HepG2 (cell line): ENCODE data around the gene HELZ. TPM values are rescaled to one million over a fixed set of nuclear protein-coding genes. Genes with fewer than 3 reads are reported as not detected.

Source experiments
- ERF ChIP-seq: IDR thresholded peaks from 2 replicates; pipeline ENCODE4 v1.6.1; 2018; ENCODE audit warnings: missing biosample characterization, missing genetic modification reagents
- GRHL1 ChIP-seq: sonication (generic); formaldehyde crosslinking; conservative IDR thresholded peaks from 2 replicates; pipeline ENCODE4 v1.8.0; 2022; ENCODE audit warnings: missing genetic modification reagents
- HBP1 ChIP-seq: IDR thresholded peaks from 2 replicates; pipeline ENCODE4 v1.6.1; 2016; ENCODE audit warnings: low read depth, control low read depth
- HDAC1 ChIP-seq: sonication (generic); formaldehyde crosslinking; IDR thresholded peaks from 2 replicates; pipeline ENCODE4 v1.5.1; 2020; ENCODE audit warnings: mild to moderate bottlenecking, missing genetic modification reagents
- MYNN ChIP-seq: sonication (generic); formaldehyde crosslinking; IDR thresholded peaks from 2 replicates; pipeline ENCODE4 v1.4.0; 2020; ENCODE audit warnings: mild to moderate bottlenecking, low read depth, missing genetic modification reagents
- NRL ChIP-seq: sonication (generic); formaldehyde crosslinking; IDR thresholded peaks from 2 replicates; pipeline ENCODE4 v1.5.0; 2020; ENCODE audit warnings: missing genetic modification reagents, mild to moderate bottlenecking, moderate library complexity, borderline replicate concordance
- PAX8 ChIP-seq: sonication (generic); formaldehyde crosslinking; IDR thresholded peaks from 2 replicates; pipeline ENCODE4 v1.8.0; 2022; ENCODE audit warnings: mild to moderate bottlenecking, missing genetic modification reagents, borderline replicate concordance
- PHF5A ChIP-seq: IDR thresholded peaks from one replicate; pipeline ENCODE4 v1.6.1; 2018; ENCODE audit warnings: low read depth, missing genetic modification reagents; ENCODE audit not compliant: unreplicated experiment
- REL ChIP-seq: sonication (generic); formaldehyde crosslinking; conservative IDR thresholded peaks from 2 replicates; pipeline ENCODE4 v1.8.0; 2022; ENCODE audit warnings: mild to moderate bottlenecking, missing genetic modification reagents, moderate library complexity
- RFX5 ChIP-seq: IDR thresholded peaks from 2 replicates; pipeline ENCODE4 v1.6.1; 2011; ENCODE audit warnings: low read depth, low read length, improper control_type of control experiment
- TAF1 ChIP-seq: sonication (generic); formaldehyde crosslinking; IDR thresholded peaks from 2 replicates; pipeline ENCODE4 v1.4.0; 2020; ENCODE audit warnings: missing genetic modification reagents
- TFDP1 ChIP-seq: IDR thresholded peaks from 2 replicates; pipeline ENCODE4 v1.6.1; 2016; ENCODE audit warnings: missing compliant biosample characterization, missing genetic modification reagents, borderline replicate concordance
- YEATS4 ChIP-seq: sonication (generic); formaldehyde crosslinking; IDR thresholded peaks from 2 replicates; pipeline ENCODE4 v1.4.0; 2020; ENCODE audit warnings: missing genetic modification reagents, borderline replicate concordance
- ZBTB43 ChIP-seq: sonication (generic); formaldehyde crosslinking; conservative IDR thresholded peaks from 2 replicates; pipeline ENCODE4 v1.4.0; 2020; ENCODE audit warnings: missing genetic modification reagents
- ZKSCAN5 ChIP-seq: sonication (generic); formaldehyde crosslinking; IDR thresholded peaks from 2 replicates; pipeline ENCODE4 v1.5.1; 2020; ENCODE audit warnings: mild to moderate bottlenecking, missing genetic modification reagents
- ZNF101 ChIP-seq: sonication (generic); formaldehyde crosslinking; IDR thresholded peaks from 2 replicates; pipeline ENCODE4 v1.4.0; 2020; ENCODE audit warnings: mild to moderate bottlenecking, low read depth, missing genetic modification reagents, borderline replicate concordance
- ZNF20 ChIP-seq: sonication (generic); formaldehyde crosslinking; IDR thresholded peaks from 2 replicates; pipeline ENCODE4 v1.4.0; 2020; ENCODE audit warnings: mild to moderate bottlenecking, moderate library complexity, missing genetic modification reagents
- ZNF207 ChIP-seq: fragments of 450-650 bp; IDR thresholded peaks from 2 replicates; pipeline ENCODE4 v1.6.1; 2016; ENCODE audit warnings: antibody characterized with exemption, borderline replicate concordance
- ZNF234 ChIP-seq: sonication (generic); formaldehyde crosslinking; conservative IDR thresholded peaks from 2 replicates; pipeline ENCODE4 v1.5.1; 2020; ENCODE audit warnings: mild to moderate bottlenecking, missing genetic modification reagents
- ZNF550 ChIP-seq: sonication (generic); formaldehyde crosslinking; IDR thresholded peaks from 2 replicates; pipeline ENCODE4 v1.4.0; 2020; ENCODE audit warnings: mild to moderate bottlenecking, missing genetic modification reagents, borderline replicate concordance
- ZNF556 ChIP-seq: sonication (generic); formaldehyde crosslinking; IDR thresholded peaks from 2 replicates; pipeline ENCODE4 v1.4.0; 2020; ENCODE audit warnings: mild to moderate bottlenecking, missing genetic modification reagents, borderline replicate concordance
- ZNF7 ChIP-seq: IDR thresholded peaks from 2 replicates; pipeline ENCODE4 v1.6.1; 2016; ENCODE audit warnings: missing biosample characterization, missing genetic modification reagents
- ZNF766 ChIP-seq: sonication (generic); formaldehyde crosslinking; IDR thresholded peaks from 2 replicates; pipeline ENCODE4 v1.5.0; 2020; ENCODE audit warnings: missing genetic modification reagents, borderline replicate concordance
- ZNF777 ChIP-seq: sonication (generic); formaldehyde crosslinking; IDR thresholded peaks from 2 replicates; pipeline ENCODE4 v1.4.0; 2020; ENCODE audit warnings: missing genetic modification reagents
- ZNF792 ChIP-seq: IDR thresholded peaks from 2 replicates; pipeline ENCODE4 v1.6.1; 2016
- polyA plus RNA-seq, 8 experiments: library from polyadenylated mRNA; depleted of rRNA in 3 of 8; stranded (reverse) in 7 of 8; unstranded in 1 of 8; fragments of >200 nt; fragmentation: Illumina TruSeq in 4 of 8; extraction: Trizol in 4 of 8; gene quantifications; 2 replicates each; pipeline versions ENCODE4 v1.2.1 to v1.2.3, GENCODE V29; 2011 to 2016; ENCODE audit warnings: low read depth in 4 of 8, missing spikeins in 1 of 8, mixed read lengths in 1 of 8; ENCODE audit not compliant: insufficient read depth in 1 of 8
- total RNA-seq, 5 experiments: library from RNA; depleted of rRNA; stranded (reverse); fragments of >200 nt; fragmentation: Illumina TruSeq; extraction: Trizol; gene quantifications; 2 replicates each; pipeline ENCODE4 v1.2.3, GENCODE V29; 2016; ENCODE audit warnings: low read depth in 1 of 5

The HELZ gene
- total and polyA plus RNA-seq, 2 of the 13 experiments (the other 11 are each of a cell fraction or from before 2014, with no cell fraction given): 35.3 to 52.4 TPM

GRCh38 chr17:67245073-67245693 lies at the start of gene HELZ (continued):
- TF ChIP-seq ZNF766: no peak
- no peak for TF ChIP-seq HBP1 (CRISPR knock-in tag)
- peak; percentile 40 for TF ChIP-seq TAF1 (CRISPR knock-in tag)
- TF ChIP-seq ZNF777 (CRISPR knock-in tag): no peak; the same call in none of the 2 replicates
- TF ChIP-seq HDAC1: peak; percentile 86
- TF ChIP-seq ZNF556: peak; percentile 51
- no peak for TF ChIP-seq ZNF792
- TF ChIP-seq ZNF207: no peak
- no peak for TF ChIP-seq RFX5
- peak; percentile 37; the same call in 1 of the 2 replicates for TF ChIP-seq YEATS4
- TF ChIP-seq PAX8 (CRISPR knock-in tag): no peak
- TF ChIP-seq ZNF234 (CRISPR knock-in tag): peak; percentile 94
- TF ChIP-seq ZNF20 (CRISPR knock-in tag): no peak
- TF ChIP-seq GRHL1 (CRISPR knock-in tag): no peak
- TF ChIP-seq ERF (CRISPR knock-in tag): peak; percentile 46; the same call in 1 of the 2 replicates
- no peak for TF ChIP-seq TFDP1
- TF ChIP-seq ZKSCAN5 (CRISPR knock-in tag): no peak
- TF ChIP-seq REL: peak; percentile 69; the same call in 1 of the 2 replicates
- TF ChIP-seq NRL (CRISPR knock-in tag): peak; percentile 72; the same call in 1 of the 2 replicates
- TF ChIP-seq ZNF550: no peak
- no peak for TF ChIP-seq ZNF7
- no peak for TF ChIP-seq PHF5A (CRISPR knock-in tag)
- no peak for TF ChIP-seq ZNF101 (CRISPR knock-in tag)
- no peak for TF ChIP-seq ZBTB43 (CRISPR knock-in tag)
- TF ChIP-seq MYNN (CRISPR knock-in tag): no peak
